Measurements from ENCODE around the gene MPZL3.

DNA sequence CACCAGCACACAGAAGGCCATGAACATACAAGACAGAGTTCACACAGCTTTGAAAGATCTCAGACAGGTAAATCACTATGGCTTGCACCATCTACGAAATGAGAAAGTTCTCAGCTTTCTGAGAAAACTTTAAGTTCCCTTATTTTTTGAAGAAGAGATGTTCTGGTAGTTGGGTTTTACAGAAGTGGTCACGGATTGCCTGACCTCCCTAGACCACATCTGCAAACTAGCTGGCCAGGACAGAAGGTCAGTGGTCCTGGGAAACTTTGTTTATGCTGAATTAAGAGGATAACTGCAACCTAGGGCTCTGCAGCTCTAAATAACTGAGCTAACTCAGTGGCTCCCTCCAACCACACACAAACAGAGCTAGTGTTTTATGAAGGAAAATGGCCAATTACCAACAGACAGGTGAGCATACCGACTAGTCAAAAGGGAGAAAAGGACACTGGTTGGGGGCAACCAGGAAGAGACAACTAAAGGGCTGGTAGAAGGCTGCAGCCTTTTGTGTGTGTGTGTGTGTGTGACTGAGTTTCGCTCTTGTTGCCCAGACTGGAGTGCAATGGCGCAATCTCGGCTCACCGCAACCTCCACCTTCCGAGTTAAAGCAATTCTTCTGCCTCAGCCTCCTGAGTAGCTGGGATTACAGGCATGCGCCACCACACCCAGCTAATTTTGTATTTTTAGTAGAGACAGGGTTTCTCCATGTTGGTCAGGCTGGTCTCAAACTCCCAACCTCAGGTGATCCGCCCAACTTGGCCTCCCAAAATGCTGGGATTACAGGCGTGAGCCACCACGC, 67.2 kb downstream of the MPZL3 start:
- TF ChIP-seq, protein P1, sequence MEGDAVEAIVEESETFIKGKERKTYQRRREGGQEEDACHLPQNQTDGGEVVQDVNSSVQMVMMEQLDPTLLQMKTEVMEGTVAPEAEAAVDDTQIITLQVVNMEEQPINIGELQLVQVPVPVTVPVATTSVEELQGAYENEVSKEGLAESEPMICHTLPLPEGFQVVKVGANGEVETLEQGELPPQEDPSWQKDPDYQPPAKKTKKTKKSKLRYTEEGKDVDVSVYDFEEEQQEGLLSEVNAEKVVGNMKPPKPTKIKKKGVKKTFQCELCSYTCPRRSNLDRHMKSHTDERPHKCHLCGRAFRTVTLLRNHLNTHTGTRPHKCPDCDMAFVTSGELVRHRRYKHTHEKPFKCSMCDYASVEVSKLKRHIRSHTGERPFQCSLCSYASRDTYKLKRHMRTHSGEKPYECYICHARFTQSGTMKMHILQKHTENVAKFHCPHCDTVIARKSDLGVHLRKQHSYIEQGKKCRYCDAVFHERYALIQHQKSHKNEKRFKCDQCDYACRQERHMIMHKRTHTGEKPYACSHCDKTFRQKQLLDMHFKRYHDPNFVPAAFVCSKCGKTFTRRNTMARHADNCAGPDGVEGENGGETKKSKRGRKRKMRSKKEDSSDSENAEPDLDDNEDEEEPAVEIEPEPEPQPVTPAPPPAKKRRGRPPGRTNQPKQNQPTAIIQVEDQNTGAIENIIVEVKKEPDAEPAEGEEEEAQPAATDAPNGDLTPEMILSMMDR (optimal IDR thresholded peaks at IDR 0.05 in 1 of 3, IDR thresholded peaks at IDR 0.05 in 1 of 3, conservative IDR thresholded peaks at IDR 0.05 in 1 of 3; ENCODE audit: extremely low read depth in 1 of 3, insufficient read depth in 2 of 3, low read length in 3 of 3), result no peak
- no peak for TF ChIP-seq EZH2 (IDR thresholded peaks at IDR 0.05; ENCODE audit: low read length)

All from keratinocyte (primary cell).